ENCODE data around the gene DIP2C.

DNA sequence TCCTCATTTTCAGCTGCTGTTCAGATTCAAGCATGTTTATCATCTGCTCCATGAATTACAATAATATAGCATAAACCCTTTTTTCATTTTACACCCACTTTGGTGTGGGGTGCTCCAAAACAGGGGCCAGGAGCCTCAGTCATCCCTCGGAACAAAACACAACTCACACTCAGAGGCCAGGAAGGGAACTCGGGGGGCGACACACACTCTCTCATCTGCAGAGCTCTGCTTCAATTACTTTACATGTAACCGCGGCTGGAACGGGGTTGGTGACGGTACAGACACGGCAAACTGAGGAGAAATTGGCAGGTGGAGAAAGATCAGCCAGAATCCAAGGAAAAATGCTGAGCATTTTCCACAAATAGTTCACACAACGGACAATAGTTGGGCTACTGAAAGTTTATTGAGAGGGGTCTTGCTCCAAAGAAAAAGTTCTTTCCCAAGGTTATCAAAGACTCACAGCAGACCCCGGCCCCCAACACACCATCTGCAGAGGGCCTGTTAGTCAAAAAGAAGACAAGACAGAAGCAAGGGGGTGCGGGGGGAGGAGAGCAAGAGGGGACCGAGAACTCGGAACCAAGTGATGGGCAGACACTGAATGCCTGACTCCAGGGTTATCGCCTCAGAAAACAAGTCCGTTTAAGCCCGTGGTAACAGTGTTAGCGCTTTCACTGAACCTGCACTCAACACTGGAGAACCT lies 20.5 kb downstream of the DIP2C start:
- TF ChIP-seq, protein P1, sequence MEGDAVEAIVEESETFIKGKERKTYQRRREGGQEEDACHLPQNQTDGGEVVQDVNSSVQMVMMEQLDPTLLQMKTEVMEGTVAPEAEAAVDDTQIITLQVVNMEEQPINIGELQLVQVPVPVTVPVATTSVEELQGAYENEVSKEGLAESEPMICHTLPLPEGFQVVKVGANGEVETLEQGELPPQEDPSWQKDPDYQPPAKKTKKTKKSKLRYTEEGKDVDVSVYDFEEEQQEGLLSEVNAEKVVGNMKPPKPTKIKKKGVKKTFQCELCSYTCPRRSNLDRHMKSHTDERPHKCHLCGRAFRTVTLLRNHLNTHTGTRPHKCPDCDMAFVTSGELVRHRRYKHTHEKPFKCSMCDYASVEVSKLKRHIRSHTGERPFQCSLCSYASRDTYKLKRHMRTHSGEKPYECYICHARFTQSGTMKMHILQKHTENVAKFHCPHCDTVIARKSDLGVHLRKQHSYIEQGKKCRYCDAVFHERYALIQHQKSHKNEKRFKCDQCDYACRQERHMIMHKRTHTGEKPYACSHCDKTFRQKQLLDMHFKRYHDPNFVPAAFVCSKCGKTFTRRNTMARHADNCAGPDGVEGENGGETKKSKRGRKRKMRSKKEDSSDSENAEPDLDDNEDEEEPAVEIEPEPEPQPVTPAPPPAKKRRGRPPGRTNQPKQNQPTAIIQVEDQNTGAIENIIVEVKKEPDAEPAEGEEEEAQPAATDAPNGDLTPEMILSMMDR (IDR thresholded peaks at IDR 0.05), result no peak
- no peak for TF ChIP-seq POLR2AphosphoS5 (IDR thresholded peaks at IDR 0.05)
- no peak for TF ChIP-seq POLR2A (IDR thresholded peaks at IDR 0.05)

All from transverse colon (tissue), 4 donors.